ENCODE measurements around the gene BZW1. TPM values are rescaled to one million over a fixed set of nuclear protein-coding genes. Genes with fewer than 3 reads are reported as not detected.

BZW1 gene
- total and polyA plus RNA-seq, 7 experiments from 2014 or later = 127 to 246 (median 162) TPM

DNA sequence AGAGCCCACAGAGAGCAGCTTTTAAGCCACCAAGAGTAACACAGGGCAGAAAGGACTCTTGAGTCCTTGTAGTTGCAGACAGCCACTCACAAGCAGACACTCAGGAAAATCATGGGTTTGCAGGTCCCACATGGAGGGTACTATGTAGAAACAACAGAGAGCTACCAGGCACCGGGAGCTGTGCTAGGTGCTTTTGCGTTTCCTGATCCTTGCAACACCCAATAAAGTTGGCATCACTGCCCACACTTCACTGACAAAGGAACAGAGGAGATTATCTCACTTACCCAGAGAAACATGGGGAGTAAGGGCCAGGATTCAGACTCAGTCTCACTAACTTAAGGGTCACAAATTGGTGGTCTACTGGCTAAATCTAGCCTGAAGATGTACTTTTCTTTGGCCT, 32.5 kb upstream of the BZW1 start:
- Mint-ChIP-seq H3K36me3 (peaks cover 0 to 2% (median 0%) of the 10 kb centered on the region in 5 donors), H3K4me3 (no peak overlapping the region), H3K4me1 (no peaks in the 10 kb centered on the region), H3K27me3 (peaks cover 0 to 4% (median 0%) of the 10 kb centered on the region in 5 donors), H3K9me3 (no peaks in the 10 kb centered on the region), H3K27ac (no peak overlapping the region)
- ChIA-PET POLR2A (no interaction called here), CTCF (interaction anchor here (0.6 kb wide), 1 partner anchor 1061 kb away, joined by 4 read pairs; no protein-coding TSS in a partner anchor)
- H3K36me3 ChIP-seq (ENCODE audit: control insufficient read depth in 2 of 3, insufficient read depth in 3 of 3, low read length in 3 of 3) = no peaks in the 10 kb centered on the region
- H3K27me3 ChIP-seq (ENCODE audit: control insufficient read depth in 2 of 2, insufficient read depth in 2 of 2, low read length in 2 of 2) = no peaks in the 10 kb centered on the region
- H3K9me3 ChIP-seq (ENCODE audit: control insufficient read depth in 2 of 3, low read length in 3 of 3) = no peaks in the 10 kb centered on the region
- no peak for ATAC-seq
- no peak overlapping the region for H3K4me3 ChIP-seq (ENCODE audit: low read length)
- DNase-seq = no peak
- H3K4me1 ChIP-seq (ENCODE audit: control insufficient read depth in 2 of 2, insufficient read depth in 2 of 2, low read length in 2 of 2) = no peaks in the 10 kb centered on the region
- intact Hi-C loops (cut with micrococcal nuclease) = no loop called here
- no peak overlapping the region for H3K27ac ChIP-seq (ENCODE audit: low read depth, low read length)

DNA sequence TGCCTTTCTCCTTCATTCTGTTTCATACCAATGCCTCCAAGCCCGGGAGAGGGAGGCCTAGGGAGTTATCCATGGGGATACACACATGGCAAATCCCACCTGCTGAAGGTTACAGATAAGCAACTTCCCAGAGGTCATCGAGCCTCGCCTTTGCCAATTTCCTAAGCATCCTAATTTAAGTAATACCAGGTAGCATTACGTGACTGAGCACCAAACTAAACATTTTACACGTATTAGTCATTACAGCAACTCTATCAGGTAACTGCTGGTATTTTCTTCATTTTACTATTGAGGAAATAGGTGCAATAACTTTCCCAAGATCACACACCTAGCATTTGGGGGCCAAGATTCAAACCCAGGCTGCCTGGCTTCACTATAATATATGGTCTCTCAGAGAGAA, 30.1 kb upstream of the BZW1 start:
- POLR2A ChIA-PET = no interaction called here
- H3K4me1 ChIP-seq (ENCODE audit: control insufficient read depth in 2 of 2, insufficient read depth in 2 of 2, low read length in 2 of 2) = no peaks in the 10 kb centered on the region
- intact Hi-C loops (cut with micrococcal nuclease) = no loop called here

DNA sequence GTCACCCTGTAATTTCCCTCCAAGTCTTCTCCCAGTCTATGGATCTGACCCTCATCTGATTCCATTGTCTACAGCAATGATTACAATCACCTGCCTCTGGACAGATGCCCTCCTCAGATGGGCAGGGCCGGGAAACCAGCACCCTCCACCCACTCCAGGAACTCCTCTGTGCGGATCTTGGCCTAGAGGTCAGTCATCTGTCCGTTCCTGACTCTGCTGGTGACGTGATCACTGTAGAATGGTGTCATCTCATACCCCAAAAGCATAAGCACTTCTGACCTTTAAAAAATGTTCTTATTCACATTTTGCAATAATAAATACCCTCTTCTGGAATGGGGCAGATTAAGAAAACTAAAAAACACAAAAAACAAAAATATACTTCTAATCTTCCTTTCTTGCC, 29.5 kb upstream of the BZW1 start:
- H3K9me3 ChIP-seq (ENCODE audit: control insufficient read depth in 2 of 3, low read length in 3 of 3) = no peaks in the 10 kb centered on the region
- Mint-ChIP-seq H3K36me3 (no peaks in the 10 kb centered on the region), H3K27me3 (peaks cover 0 to 4% (median 0%) of the 10 kb centered on the region in 5 donors), H3K27ac (no peak overlapping the region), H3K4me1 (peaks cover 0 to 4% (median 0%) of the 10 kb centered on the region in 7 donors), H3K9me3 (no peaks in the 10 kb centered on the region), H3K4me3 (no peak overlapping the region)
- no peaks in the 10 kb centered on the region for H3K27me3 ChIP-seq (ENCODE audit: control insufficient read depth in 2 of 2, insufficient read depth in 2 of 2, low read length in 2 of 2)
- no peak overlapping the region for H3K4me3 ChIP-seq (ENCODE audit: low read length)
- ChIA-PET POLR2A (no interaction called here), CTCF (no interaction called here)
- H3K27ac ChIP-seq (ENCODE audit: low read depth, low read length) = no peak overlapping the region
- no peak for DNase-seq
- H3K4me1 ChIP-seq (ENCODE audit: control insufficient read depth in 2 of 2, insufficient read depth in 2 of 2, low read length in 2 of 2) = no peaks in the 10 kb centered on the region
- no peak for ATAC-seq
- intact Hi-C loops (cut with micrococcal nuclease) = no loop called here
- no peaks in the 10 kb centered on the region for H3K36me3 ChIP-seq (ENCODE audit: control insufficient read depth in 2 of 3, insufficient read depth in 3 of 3, low read length in 3 of 3)

More for the DNA sequence above, 30.1 kb upstream of the BZW1 start:
- Mint-ChIP-seq H3K4me3 (no peak overlapping the region), H3K27ac (no peak overlapping the region), H3K4me1 (peaks cover 0 to 2% (median 0%) of the 10 kb centered on the region in 7 donors), H3K27me3 (peaks cover 0 to 4% (median 0%) of the 10 kb centered on the region in 5 donors), H3K9me3 (no peaks in the 10 kb centered on the region), H3K36me3 (no peaks in the 10 kb centered on the region)
- H3K36me3 ChIP-seq (ENCODE audit: control insufficient read depth in 2 of 3, insufficient read depth in 3 of 3, low read length in 3 of 3) = no peaks in the 10 kb centered on the region
- ATAC-seq = no peak
- CTCF ChIA-PET = no interaction called here
- no peak overlapping the region for H3K27ac ChIP-seq (ENCODE audit: low read depth, low read length)
- DNase-seq = no peak
- no peaks in the 10 kb centered on the region for H3K27me3 ChIP-seq (ENCODE audit: control insufficient read depth in 2 of 2, insufficient read depth in 2 of 2, low read length in 2 of 2)
- H3K4me3 ChIP-seq (ENCODE audit: low read length) = no peak overlapping the region
- no peaks in the 10 kb centered on the region for H3K9me3 ChIP-seq (ENCODE audit: control insufficient read depth in 2 of 3, low read length in 3 of 3)

DNA sequence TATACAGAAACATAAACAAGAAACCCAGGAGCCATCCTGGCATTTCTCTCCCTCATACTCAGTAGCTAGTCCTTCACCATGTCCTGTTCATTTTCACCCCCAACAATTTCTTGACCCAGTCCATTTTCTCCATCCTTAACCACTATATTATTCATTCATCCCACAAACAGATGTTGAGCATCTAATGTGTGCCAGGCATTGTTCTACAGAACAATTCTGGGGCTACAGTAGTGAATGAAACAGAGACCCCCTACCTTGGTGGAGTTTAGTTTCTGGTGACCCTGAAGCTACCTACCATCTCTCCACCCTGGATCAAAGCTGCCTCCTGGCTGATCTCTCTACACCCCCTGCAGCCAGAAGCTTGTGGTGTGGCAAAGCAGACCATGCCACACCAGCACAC, 27.5 kb upstream of the BZW1 start:
- DNase-seq (no peak), ATAC-seq (no peak)
- H3K27ac ChIP-seq (ENCODE audit: low read depth, low read length) = no peak overlapping the region
- no peak overlapping the region for H3K4me3 ChIP-seq (ENCODE audit: low read length)
- Mint-ChIP-seq H3K4me3 (no peak overlapping the region), H3K36me3 (no peaks in the 10 kb centered on the region), H3K9me3 (peaks cover 0 to 4% (median 0%) of the 10 kb centered on the region in 11 donors), H3K27ac (no peak overlapping the region), H3K27me3 (peaks cover 0 to 9% (median 5%) of the 10 kb centered on the region in 5 donors), H3K4me1 (peaks cover 0 to 10% (median 0%) of the 10 kb centered on the region in 7 donors)
- no peaks in the 10 kb centered on the region for H3K27me3 ChIP-seq (ENCODE audit: control insufficient read depth in 2 of 2, insufficient read depth in 2 of 2, low read length in 2 of 2)
- no peaks in the 10 kb centered on the region for H3K36me3 ChIP-seq (ENCODE audit: control insufficient read depth in 2 of 3, insufficient read depth in 3 of 3, low read length in 3 of 3)
- no peaks in the 10 kb centered on the region for H3K9me3 ChIP-seq (ENCODE audit: control insufficient read depth in 2 of 3, low read length in 3 of 3)
- H3K4me1 ChIP-seq (ENCODE audit: control insufficient read depth in 2 of 2, insufficient read depth in 2 of 2, low read length in 2 of 2) = no peaks in the 10 kb centered on the region
- ChIA-PET POLR2A (no interaction called here), CTCF (no interaction called here)
- intact Hi-C loops (cut with micrococcal nuclease) = no loop called here

DNA sequence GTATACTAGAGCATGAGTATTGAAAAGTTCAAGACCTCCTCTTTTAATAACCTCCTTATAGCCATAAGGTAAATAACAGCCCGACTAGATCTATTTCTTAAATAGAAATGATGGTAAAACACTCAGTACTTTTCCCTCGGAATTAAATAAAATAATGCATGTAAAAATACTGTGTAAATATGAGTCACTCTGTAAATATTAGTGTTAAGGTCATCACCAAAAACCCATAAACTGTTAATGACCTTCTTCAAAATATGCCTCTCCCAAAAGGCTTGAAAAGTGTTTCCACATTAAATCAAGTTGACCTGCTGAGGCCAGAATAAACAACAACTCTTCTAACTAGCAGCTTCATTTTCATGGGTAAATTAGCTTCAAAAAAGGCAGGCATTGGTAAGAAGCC, 25.3 kb upstream of the BZW1 start:
- H3K27me3 Mint-ChIP-seq = peaks cover 0 to 9% (median 5%) of the 10 kb centered on the region in 5 donors

DNA sequence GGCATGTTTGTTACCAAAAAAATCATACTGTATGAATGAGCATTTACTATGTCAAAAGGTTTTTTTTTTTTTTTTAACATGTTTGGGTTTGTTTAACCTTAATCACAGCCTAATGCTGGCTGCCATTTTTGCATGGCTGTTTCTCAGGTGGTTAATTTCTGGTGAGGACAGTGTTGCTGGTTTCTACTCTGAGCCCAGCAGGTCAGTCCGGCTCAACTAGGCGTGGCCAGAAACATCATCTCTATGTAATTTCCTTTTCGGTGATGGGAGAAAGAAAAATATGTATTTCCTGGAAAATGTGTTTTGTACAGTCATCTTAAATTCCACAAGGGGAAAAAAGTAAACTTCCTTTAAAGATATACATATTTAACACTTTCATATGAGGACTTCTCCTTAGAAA, 24.9 kb upstream of the BZW1 start:
- H3K4me3 ChIP-seq (ENCODE audit: low read length) = no peak overlapping the region
- H3K4me1 Mint-ChIP-seq = peaks cover 0 to 10% (median 0%) of the 10 kb centered on the region in 7 donors
- H3K4me3 Mint-ChIP-seq = no peak overlapping the region
- no peak overlapping the region for H3K27ac ChIP-seq (ENCODE audit: low read depth, low read length)
- ChIA-PET CTCF (no interaction called here), POLR2A (interaction anchor here (0.7 kb wide), 1 partner anchor 628 kb away, joined by 4 read pairs; no protein-coding TSS in a partner anchor)
- no peaks in the 10 kb centered on the region for H3K36me3 ChIP-seq (ENCODE audit: control insufficient read depth in 2 of 3, insufficient read depth in 3 of 3, low read length in 3 of 3)
- H3K27me3 ChIP-seq (ENCODE audit: control insufficient read depth in 2 of 2, insufficient read depth in 2 of 2, low read length in 2 of 2) = no peaks in the 10 kb centered on the region
- H3K27ac Mint-ChIP-seq = no peak overlapping the region
- no peaks in the 10 kb centered on the region for H3K4me1 ChIP-seq (ENCODE audit: control insufficient read depth in 2 of 2, insufficient read depth in 2 of 2, low read length in 2 of 2)
- no peak for DNase-seq
- no peak for ATAC-seq
- H3K36me3 Mint-ChIP-seq = no peaks in the 10 kb centered on the region
- H3K9me3 ChIP-seq (ENCODE audit: control insufficient read depth in 2 of 3, low read length in 3 of 3) = no peaks in the 10 kb centered on the region
- intact Hi-C loops (cut with micrococcal nuclease) = no loop called here
- peaks cover 0 to 9% (median 4%) of the 10 kb centered on the region in 5 donors for H3K27me3 Mint-ChIP-seq
- H3K9me3 Mint-ChIP-seq = peaks cover 0 to 4% (median 0%) of the 10 kb centered on the region in 11 donors

More for the DNA sequence above, 25.3 kb upstream of the BZW1 start:
- no peaks in the 10 kb centered on the region for H3K36me3 Mint-ChIP-seq
- peaks cover 0 to 4% (median 0%) of the 10 kb centered on the region in 11 donors for H3K9me3 Mint-ChIP-seq
- CTCF ChIA-PET = no interaction called here
- DNase-seq = no peak
- POLR2A ChIA-PET = no interaction called here
- intact Hi-C loops (cut with micrococcal nuclease) = no loop called here
- no peak overlapping the region for H3K4me3 Mint-ChIP-seq
- H3K27ac ChIP-seq (ENCODE audit: low read depth, low read length) = no peak overlapping the region
- no peaks in the 10 kb centered on the region for H3K27me3 ChIP-seq (ENCODE audit: control insufficient read depth in 2 of 2, insufficient read depth in 2 of 2, low read length in 2 of 2)
- ATAC-seq = no peak
- no peaks in the 10 kb centered on the region for H3K9me3 ChIP-seq (ENCODE audit: control insufficient read depth in 2 of 3, low read length in 3 of 3)
- no peak overlapping the region for H3K4me3 ChIP-seq (ENCODE audit: low read length)
- no peaks in the 10 kb centered on the region for H3K36me3 ChIP-seq (ENCODE audit: control insufficient read depth in 2 of 3, insufficient read depth in 3 of 3, low read length in 3 of 3)
- peaks cover 0 to 10% (median 0%) of the 10 kb centered on the region in 7 donors for H3K4me1 Mint-ChIP-seq
- no peak overlapping the region for H3K27ac Mint-ChIP-seq
- no peaks in the 10 kb centered on the region for H3K4me1 ChIP-seq (ENCODE audit: control insufficient read depth in 2 of 2, insufficient read depth in 2 of 2, low read length in 2 of 2)

DNA sequence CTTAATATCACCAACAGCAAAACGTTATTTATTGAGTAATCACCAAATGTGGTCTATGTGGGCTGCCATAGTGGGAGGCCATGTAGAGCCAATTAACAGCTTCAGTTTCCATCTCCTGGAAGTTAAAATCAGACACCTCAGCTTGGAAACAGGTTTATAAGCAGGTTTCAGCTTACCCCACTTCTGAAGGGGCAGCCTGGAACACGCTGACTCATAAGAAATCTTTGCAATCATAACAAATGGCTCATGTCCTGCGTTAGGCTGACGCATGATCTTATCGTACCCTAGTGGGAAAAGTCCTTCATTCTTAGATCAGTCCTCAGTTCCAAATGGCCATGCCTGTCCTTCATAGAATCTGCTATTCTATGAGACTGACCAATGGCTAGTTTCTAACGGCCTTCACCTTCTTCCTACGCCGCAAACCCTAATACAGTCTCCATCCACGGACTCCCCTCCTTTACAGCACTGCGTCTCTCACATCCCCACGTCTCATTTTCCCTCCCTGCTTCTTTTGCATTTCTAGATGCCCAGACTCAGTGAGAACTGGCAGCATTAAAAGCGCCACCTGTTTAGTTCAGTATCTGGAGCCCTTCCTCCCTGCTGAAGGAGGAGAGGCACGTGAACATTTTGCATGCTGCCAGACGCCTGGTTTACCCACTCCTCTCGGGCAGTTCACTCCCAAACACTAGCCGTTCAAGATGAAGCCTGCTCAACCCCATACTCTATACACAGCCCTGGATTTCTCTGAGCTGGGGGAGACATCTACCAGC, 24.2 kb upstream of the BZW1 start:
- intact Hi-C loops (cut with micrococcal nuclease) = no loop called here
- no peaks in the 10 kb centered on the region for H3K9me3 ChIP-seq (ENCODE audit: control insufficient read depth in 2 of 3, low read length in 3 of 3)
- no peak overlapping the region for H3K4me3 ChIP-seq (ENCODE audit: low read length)
- POLR2A ChIA-PET = interaction anchor here (0.7 kb wide), 1 partner anchor 627 kb away, joined by 4 read pairs; no protein-coding TSS in a partner anchor
- Mint-ChIP-seq H3K27me3 (peaks cover 0 to 9% (median 5%) of the 10 kb centered on the region in 5 donors), H3K27ac (no peak overlapping the region), H3K4me1 (peaks cover 0 to 10% (median 0%) of the 10 kb centered on the region in 7 donors), H3K36me3 (no peaks in the 10 kb centered on the region), H3K4me3 (no peak overlapping the region), H3K9me3 (peaks cover 0 to 4% (median 0%) of the 10 kb centered on the region in 11 donors)
- no peaks in the 10 kb centered on the region for H3K4me1 ChIP-seq (ENCODE audit: control insufficient read depth in 2 of 2, insufficient read depth in 2 of 2, low read length in 2 of 2)
- CTCF ChIA-PET = no interaction called here
- H3K36me3 ChIP-seq (ENCODE audit: control insufficient read depth in 2 of 3, insufficient read depth in 3 of 3, low read length in 3 of 3) = no peaks in the 10 kb centered on the region
- H3K27ac ChIP-seq (ENCODE audit: low read depth, low read length) = no peak overlapping the region
- no peaks in the 10 kb centered on the region for H3K27me3 ChIP-seq (ENCODE audit: control insufficient read depth in 2 of 2, insufficient read depth in 2 of 2, low read length in 2 of 2)
- no peak for DNase-seq
- no peak for ATAC-seq
